Jurkat, Clone E6-1 (cell line): Measurements from ENCODE around the gene TSC22D1.
A peak's percentile ranks its signal among the peaks of the same experiment; 100 is the strongest.

Experiments used
- DNase-seq: peaks from one replicate; pipeline ENCODE4 v3.0.0-alpha.2; 2011; ENCODE audit warnings: low read depth, low spot score
- H3K4me3 ChIP-seq: 2 replicates; pipeline ENCODE4 v1.5.1; 2011; ENCODE audit warnings: mild to moderate bottlenecking, low read length, control low read depth, moderate library complexity

The TSC22D1 gene

GRCh38 chr13:44436589-44437337 lies 139.4 kb downstream of the TSC22D1 start:
- DNase-seq: peak; percentile 67
- H3K4me3 ChIP-seq: peak overlapping the region; percentile 70

DNA sequence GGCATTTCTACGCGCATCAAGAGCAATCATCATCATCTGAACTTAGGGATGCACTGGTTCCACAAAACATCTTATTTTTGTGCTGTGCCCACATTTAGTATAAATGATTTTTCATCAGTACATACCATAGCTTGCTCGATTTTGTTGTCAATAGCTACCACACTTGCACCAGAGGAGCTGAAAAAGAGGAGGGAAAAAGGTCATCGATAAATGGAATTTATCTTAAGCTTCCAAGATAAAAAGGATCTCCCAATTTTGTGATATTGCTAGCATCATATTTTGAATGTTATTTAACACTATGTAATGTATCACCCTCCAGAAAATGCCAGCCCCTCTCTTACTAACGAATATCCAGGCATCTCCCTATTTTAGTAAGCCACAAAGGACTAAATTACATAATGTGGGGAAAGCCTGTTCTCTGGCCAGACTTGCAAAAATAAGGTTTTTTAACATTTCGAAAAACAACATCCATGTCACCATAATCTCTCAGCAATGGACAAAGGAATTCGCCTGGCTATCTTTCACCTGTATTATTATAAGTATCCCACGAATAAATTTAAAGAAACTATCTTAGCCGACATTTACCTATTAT lies 140.1 kb downstream of the TSC22D1 start:
- peak overlapping the region; percentile 70 for H3K4me3 ChIP-seq
- DNase-seq: no peak

- peak overlapping the region; percentile 70 for H3K4me3 ChIP-seq
- DNase-seq: peak; percentile 98
Measured at GRCh38 chr13:44435142-44435918, 140.8 kb downstream of the TSC22D1 start.

- peak overlapping the region; percentile 46 for H3K4me3 ChIP-seq
- no peak for DNase-seq
Measured at GRCh38 chr13:44434766-44435141, 141.4 kb downstream of the TSC22D1 start.

DNA sequence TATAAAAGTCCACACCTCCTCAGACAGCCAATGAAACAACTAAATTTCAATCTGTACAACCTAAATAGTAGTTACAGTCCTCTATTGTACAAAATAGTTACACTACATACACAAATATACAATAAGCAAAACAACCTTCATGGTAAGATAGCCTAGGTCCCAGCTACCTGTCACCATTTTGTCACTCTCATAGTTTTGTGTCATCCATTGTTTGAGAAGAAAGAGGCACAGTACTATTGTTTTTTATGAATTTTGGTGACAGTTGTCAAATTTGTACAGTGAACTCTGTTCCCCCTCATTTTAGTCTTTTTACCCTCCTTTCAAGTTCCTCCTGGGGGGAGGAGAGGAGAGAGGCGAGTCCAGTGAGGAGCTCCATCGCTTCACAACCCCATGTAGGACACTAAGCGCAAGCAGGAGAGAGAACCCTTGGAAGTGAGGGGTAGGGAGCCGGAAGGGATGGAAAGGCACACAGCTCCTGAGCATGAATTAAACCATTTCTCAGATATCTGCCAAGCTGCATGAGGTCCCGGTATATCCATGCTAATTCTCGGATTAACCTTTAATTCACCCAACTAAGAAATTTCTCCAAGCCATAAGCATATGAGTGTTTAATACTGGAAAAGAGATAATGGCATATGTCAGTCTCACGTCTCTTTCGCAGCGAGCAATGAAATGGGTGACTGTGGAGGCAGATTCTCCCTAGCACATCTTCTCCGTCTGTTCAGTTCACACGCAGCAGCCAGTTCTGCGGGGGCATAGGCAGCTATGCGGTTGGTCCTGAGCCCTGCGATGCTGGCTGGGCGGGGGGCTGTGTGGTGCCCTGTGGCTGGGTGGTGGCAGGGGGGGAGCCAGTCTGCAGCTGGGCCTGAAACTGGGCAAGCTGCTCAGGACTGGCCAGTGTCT lies 142.0 kb downstream of the TSC22D1 start:
- no peak for DNase-seq
- no peak overlapping the region; the same call in 1 of the 2 replicates for H3K4me3 ChIP-seq

DNA sequence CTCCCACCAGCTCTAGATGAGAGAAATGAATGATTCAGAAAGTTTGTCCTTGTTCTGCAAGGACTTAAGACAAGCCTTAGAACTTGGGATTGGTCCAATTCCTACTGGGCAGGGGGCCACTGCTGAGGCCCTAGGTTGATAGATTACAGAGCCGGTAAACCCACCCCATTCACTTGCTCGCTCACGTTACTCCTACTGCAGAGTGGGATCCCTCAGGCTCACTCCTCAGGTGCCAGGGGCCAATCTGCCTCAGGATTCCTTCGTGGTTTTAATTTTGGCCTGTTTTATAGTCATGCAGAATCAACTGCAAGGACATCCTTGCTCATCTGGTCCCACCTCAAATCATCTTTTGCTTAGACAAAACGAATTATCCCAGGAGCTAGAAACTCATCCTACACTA lies 143.5 kb downstream of the TSC22D1 start:
- no peak for DNase-seq
- no peak overlapping the region for H3K4me3 ChIP-seq

GRCh38 chr13:44431150-44431549 lies 145.0 kb downstream of the TSC22D1 start:
- no peak overlapping the region for H3K4me3 ChIP-seq
- DNase-seq: no peak

GRCh38 chr13:44429311-44429710 lies 146.8 kb downstream of the TSC22D1 start:
- DNase-seq: no peak
- no peak overlapping the region for H3K4me3 ChIP-seq

- no peak overlapping the region for H3K4me3 ChIP-seq
- no peak for DNase-seq
Measured at GRCh38 chr13:44426461-44426860, 149.7 kb downstream of the TSC22D1 start.

DNA sequence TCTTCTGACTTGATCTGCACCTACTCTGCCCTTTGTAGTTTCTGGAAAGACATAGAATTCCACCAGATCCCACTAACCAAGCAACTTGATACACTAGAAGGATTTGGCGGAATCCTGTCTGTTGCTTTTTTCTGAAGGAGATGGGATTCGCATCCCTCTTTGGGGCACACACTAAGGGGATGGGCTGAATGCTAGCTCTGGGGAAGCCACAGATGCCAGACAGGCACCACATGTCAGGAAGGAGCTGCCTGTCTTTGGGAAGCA lies 150.4 kb downstream of the TSC22D1 start:
- no peak for DNase-seq
- H3K4me3 ChIP-seq: no peak overlapping the region

GRCh38 chr13:44425041-44425814 lies 150.9 kb downstream of the TSC22D1 start:
- DNase-seq: no peak
- no peak overlapping the region for H3K4me3 ChIP-seq

DNA sequence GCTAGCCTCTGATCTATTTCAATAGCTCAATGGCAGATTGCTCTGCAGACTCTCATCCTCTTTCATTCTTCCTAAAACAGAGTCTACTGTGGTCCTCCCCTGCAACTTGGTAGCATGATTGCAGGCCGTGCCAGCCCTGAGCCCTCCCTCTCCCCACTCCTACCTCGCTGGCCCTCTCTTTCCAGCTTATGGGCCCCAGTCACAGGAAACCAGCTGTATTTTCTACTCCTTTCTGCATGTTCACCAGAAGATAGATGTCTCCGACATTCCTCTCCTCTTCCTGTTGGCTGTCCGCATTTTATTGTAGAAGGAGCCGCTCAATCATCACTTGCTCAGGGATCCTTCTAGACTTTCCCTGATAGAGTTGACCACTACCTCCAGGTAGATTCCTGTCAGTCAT lies 152.3 kb downstream of the TSC22D1 start:
- H3K4me3 ChIP-seq: no peak overlapping the region
- no peak for DNase-seq

DNA sequence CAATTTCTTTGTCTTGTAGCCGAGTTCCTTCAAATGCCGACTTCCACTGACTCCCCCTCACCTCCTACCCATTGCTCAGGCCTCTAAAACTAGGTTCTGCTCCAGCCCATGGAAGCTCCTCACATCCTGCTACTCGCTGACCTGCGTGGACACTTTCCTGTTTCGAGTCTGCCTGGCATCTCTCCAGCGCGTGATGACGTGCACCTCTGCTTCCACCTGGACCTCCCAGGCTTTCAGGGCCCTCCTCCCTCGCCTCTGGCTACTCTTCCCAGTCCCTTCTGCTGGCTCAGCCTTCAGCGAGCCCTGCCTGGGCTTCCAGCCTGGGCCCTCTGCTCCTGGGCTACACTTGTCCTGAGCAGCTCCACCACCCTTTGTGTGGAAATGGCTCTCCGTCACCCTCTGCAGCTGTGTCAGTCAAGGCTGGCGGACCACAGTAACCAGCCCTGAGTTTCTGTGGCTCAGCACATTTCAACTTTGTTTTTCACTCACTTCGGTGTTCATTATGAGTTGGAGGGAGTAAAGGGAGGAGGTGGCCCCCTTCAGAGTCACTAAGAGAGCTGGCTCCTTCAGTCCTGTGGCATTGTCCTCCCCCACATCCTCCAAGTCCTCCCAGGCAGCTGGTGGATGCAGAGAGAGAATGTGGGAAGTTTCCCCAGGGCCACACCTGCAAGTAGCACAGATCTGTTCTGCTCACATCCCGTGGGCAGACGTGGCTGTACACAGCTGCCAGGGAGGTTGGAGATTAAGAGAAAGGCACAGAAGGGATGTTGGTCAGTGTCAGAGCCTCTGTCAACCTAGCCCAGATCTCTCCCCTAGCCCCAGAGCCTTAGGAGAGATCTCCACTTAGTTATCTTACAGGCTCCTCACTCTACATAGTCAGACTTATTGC lies 153.1 kb downstream of the TSC22D1 start:
- no peak overlapping the region for H3K4me3 ChIP-seq
- DNase-seq: no peak

DNA sequence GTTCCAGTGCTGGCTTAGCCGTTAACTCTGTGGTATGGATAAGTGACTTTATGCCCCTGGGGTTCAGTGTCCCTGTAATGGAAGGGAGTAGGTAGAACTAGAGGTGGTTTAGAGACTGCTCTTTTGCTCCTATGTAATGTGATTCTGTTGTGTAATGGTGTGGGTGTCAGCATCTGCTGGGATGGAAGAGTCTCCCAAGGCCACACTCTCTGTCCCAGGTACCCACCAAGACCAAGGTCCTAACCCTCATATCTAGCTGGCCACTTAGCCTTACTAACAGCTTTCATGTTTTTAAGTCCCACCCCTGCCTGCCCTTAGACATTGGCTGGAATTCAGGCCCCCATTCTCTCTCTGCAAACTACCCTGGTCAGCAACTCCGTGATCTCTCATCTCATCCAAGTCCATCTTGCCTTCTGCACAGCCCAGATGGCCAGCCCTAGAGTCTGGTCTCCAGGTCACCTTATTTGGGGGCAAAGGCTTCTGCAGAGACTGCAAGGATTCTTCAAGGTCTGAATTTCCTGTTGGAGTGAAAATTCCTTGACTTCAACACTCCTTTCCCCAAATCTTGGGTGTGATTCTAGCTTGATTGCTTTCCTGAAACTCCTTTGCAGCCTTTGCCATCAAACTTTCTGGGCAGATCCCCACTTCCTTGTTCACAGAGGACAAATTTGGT lies 154.1 kb downstream of the TSC22D1 start:
- no peak overlapping the region for H3K4me3 ChIP-seq

DNA sequence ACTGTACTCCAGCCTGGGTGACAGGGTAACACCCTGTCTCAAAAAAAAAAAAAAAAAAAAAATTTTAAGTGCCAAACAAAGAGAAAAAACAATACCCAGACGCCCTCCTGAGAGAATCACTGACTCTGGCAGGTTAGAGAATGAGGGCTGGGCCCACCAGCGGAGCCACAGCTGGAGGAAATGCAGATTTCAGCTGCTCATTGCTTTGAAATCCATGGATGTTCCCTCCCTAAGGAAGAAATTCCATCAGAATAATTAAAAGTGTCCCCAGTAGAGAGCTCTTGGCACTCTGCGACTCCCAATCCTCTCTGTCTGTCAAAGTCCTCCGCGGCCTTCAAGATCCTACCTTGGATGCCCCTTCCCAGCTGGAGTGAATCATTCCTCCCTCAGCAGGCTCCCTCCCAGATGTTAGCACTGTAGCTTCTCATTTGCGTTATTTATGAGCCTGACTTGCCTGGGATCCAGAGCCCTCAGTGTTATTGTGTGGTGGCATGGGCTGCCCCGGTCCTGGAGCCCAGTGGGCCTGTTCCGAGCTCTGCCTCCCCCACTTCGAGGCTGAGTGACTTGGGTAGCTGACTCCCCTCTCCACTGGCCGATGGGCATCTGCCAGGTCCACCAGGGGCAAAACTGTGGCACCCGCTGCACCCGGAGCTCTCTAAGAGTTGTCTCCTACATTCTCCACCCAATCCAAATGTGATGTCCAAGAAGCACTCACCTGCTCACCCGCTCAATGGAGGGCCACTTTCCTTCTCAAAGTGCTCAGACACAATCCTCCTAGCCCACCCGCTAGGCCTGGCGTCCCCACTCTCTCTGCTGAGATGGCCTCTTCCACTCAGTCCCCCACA lies 155.5 kb downstream of the TSC22D1 start:
- no peak for DNase-seq
- H3K4me3 ChIP-seq: no peak overlapping the region

More for the DNA sequence above, 154.1 kb downstream of the TSC22D1 start:
- no peak for DNase-seq

DNA sequence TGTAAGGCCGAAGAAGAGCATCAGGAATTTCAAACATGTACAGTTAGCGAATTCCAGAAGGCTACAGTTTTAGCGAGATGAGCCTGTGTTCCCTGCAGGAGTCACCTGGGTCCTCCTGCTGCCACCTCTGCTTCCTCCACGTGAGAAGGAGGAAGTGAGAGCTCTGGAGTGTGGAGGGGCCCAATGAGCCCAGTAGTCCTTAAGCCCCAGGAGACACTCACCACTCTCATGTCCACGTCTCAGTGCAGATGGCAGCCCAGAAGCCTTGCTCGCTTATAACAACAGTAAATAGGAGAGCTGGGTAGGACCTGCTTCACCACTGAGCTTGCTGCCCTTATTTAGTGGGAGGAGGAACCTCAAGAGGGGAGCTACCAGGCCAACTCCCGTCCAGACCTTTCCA lies 158.3 kb downstream of the TSC22D1 start:
- H3K4me3 ChIP-seq: no peak overlapping the region
- no peak for DNase-seq
